Measurements from ENCODE around the gene CERT1.

- TF ChIP-seq POLR2AphosphoS5 (IDR thresholded peaks at IDR 0.05; ENCODE audit: insufficient read depth, low read depth, low read length) (no peak), POLR2A (IDR thresholded peaks at IDR 0.05; ENCODE audit: low read depth, low read length) (no peak), EZH2 (IDR thresholded peaks at IDR 0.05; ENCODE audit: borderline replicate concordance, low read depth, low read length, severe bottlenecking) (no peak), JUN (IDR thresholded peaks at IDR 0.05; ENCODE audit: borderline replicate concordance, insufficient read depth, insufficient read length, low read depth) (no peak), FOS (IDR thresholded peaks at IDR 0.05; ENCODE audit: borderline replicate concordance, insufficient read depth, low read length) (no peak), MAX (IDR thresholded peaks at IDR 0.05; ENCODE audit: insufficient read depth, insufficient read length) (no peak), GATA2 (IDR thresholded peaks at IDR 0.05; ENCODE audit: insufficient read depth, insufficient read length, low read depth, low read length) (no peak)
- TF ChIP-seq, protein P1, sequence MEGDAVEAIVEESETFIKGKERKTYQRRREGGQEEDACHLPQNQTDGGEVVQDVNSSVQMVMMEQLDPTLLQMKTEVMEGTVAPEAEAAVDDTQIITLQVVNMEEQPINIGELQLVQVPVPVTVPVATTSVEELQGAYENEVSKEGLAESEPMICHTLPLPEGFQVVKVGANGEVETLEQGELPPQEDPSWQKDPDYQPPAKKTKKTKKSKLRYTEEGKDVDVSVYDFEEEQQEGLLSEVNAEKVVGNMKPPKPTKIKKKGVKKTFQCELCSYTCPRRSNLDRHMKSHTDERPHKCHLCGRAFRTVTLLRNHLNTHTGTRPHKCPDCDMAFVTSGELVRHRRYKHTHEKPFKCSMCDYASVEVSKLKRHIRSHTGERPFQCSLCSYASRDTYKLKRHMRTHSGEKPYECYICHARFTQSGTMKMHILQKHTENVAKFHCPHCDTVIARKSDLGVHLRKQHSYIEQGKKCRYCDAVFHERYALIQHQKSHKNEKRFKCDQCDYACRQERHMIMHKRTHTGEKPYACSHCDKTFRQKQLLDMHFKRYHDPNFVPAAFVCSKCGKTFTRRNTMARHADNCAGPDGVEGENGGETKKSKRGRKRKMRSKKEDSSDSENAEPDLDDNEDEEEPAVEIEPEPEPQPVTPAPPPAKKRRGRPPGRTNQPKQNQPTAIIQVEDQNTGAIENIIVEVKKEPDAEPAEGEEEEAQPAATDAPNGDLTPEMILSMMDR (IDR thresholded peaks at IDR 0.05; ENCODE audit: extremely low read depth in 1 of 2, insufficient read depth in 1 of 2, low read depth in 1 of 2, low read length in 2 of 2): no peak
Observed at GRCh38 chr5:75553358-75553757, 41.9 kb upstream of the CERT1 start.

Data from endothelial cell of umbilical vein (primary cell).